Activated T-helper 2 cell treated with anti-CD3 and anti-CD28 coated beads, Interferon-gamma antibody, Interleukin-2, Interleukin-4, amounts not matched to agents 10 μg/mL and 5 μg/mL and 100 μg/mL, durations not matched to agents 14 hours and 24 hours and 36 hours (primary cell): ENCODE data around the gene ZNF22. TPM values are rescaled to one million over a fixed set of nuclear protein-coding genes. Genes with fewer than 3 reads are reported as not detected.

Source experiments
- DNase-seq: peaks from one replicate; pipeline ENCODE4 v3.0.0; 2021; ENCODE audit warnings: low spot score
- H3K27ac Mint-ChIP-seq: one replicate; pipeline ENCODE4 v1.8.0; 2021; ENCODE audit warnings: mixed read lengths
- H3K27me3 Mint-ChIP-seq: one replicate; pipeline ENCODE4 v1.8.0; 2021; ENCODE audit warnings: low read depth, mixed read lengths
- H3K36me3 Mint-ChIP-seq: one replicate; pipeline ENCODE4 v1.8.0; 2021; ENCODE audit warnings: low read depth, mixed read lengths
- H3K4me1 Mint-ChIP-seq: one replicate; pipeline ENCODE4 v1.8.0; 2021; ENCODE audit warnings: low read depth, mixed read lengths
- H3K4me3 Mint-ChIP-seq: one replicate; pipeline ENCODE4 v1.8.0; 2021; ENCODE audit warnings: low read depth, mild to moderate bottlenecking, moderate library complexity, mixed read lengths
- H3K9me3 Mint-ChIP-seq: one replicate; pipeline ENCODE4 v1.8.0; 2021; ENCODE audit warnings: mixed read lengths
- intact Hi-C: fragments of 100-400 bp; cut with micrococcal nuclease; formaldehyde crosslinking; loops from one replicate; pipeline ENCODE4 v1.15.1; 2023
- total RNA-seq: library from RNA; stranded (reverse); gene quantifications from 2 replicates; pipeline ENCODE4 v1.2.3, GENCODE V29; 2022

Gene ZNF22
- total RNA-seq, 1 donor from 2014 or later: 25.6 TPM

DNA sequence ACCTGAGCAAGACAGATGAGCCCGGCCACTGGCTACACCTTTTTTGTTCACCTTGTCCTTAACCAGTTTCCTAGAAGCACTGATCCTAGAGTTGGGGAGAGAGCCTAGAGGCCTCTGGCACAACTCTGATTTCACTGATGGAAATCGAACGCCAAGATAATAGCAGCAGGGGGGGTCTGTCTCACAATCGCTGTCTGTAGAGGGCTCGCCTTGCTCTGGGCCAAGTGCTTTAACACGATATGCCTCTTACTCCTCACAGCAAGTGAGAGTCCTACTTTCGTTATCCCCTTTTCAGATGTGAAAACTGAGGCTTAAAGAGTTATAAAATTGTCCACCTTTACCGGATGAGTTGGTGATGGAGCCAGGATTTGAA is 40.6 kb upstream of the ZNF22 start:
- intact Hi-C loops: no loop called here
- no peaks in the 10 kb centered on the region for H3K27me3 Mint-ChIP-seq
- peaks cover 7% of the 10 kb centered on the region for H3K36me3 Mint-ChIP-seq
- H3K4me3 Mint-ChIP-seq: peak overlapping the region; percentile 61
- no peaks in the 10 kb centered on the region for H3K9me3 Mint-ChIP-seq
- peak; percentile 4 for DNase-seq
- H3K4me1 Mint-ChIP-seq: peaks cover 13% of the 10 kb centered on the region
- H3K27ac Mint-ChIP-seq: no peak overlapping the region

DNA sequence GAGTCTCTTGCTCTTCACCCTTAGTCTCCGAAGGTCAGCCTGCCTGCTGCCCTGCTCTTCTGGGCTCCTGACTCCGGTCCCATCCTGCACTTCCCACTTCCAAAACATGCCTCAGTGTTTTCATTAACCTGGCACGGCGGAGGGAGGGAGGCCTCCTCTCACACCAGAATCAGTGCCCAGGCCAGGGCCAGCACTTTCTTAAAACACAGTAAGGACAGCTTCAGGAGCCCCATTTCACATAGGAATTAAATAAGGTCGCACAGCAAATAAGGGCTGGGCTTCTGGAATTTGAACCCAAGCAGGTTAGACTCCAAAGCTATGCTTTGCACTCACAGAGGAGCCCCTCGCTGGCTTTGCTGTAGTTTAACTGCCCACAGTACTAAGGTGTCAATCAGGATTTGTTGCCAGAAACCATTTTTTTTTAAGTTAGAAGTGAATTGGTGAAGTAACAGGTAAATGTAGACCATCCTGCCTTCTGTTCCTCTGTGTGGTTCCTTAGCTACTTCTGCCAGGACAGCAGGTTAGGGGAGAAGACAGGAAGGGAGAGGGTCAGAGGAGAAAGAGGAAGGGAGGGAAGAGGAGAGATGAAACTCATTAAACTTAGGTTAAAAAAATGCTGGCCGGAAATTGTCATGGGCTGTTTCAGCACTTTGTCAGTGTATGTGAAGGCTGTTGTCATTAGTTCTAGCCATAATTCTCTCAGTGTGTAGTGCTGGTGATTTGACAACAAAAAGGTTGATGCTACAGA is 40.1 kb upstream of the ZNF22 start:
- no peak overlapping the region for H3K27ac Mint-ChIP-seq
- intact Hi-C loops: no loop called here
- H3K4me3 Mint-ChIP-seq: peak overlapping the region; percentile 41

DNA sequence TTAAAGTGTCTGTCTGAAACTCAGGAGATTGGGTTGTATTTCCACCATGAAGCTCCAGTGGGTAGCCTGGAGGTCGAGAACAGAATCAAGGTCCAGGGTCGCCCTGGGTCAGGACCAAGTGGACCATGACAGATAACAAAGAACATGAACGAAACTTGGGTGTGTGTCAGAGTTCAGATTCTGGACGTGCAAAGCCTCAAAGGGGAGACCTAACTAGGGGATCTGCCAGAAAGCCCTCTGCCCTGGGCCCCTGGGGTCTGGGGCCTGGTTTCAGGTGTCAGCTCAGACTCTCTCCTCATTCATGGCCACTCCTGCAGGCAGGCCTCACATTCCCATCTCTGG is 39.5 kb upstream of the ZNF22 start:
- intact Hi-C loops: no loop called here
- H3K27ac Mint-ChIP-seq: no peak overlapping the region
- DNase-seq: no peak
- peaks cover 2% of the 10 kb centered on the region for H3K36me3 Mint-ChIP-seq
- no peaks in the 10 kb centered on the region for H3K27me3 Mint-ChIP-seq
- H3K4me3 Mint-ChIP-seq: peak overlapping the region; percentile 2
- H3K9me3 Mint-ChIP-seq: no peaks in the 10 kb centered on the region
- H3K4me1 Mint-ChIP-seq: peaks cover 20% of the 10 kb centered on the region

More for the DNA sequence above, 40.1 kb upstream of the ZNF22 start:
- Mint-ChIP-seq H3K9me3 (no peaks in the 10 kb centered on the region), H3K27me3 (no peaks in the 10 kb centered on the region), H3K4me1 (peaks cover 15% of the 10 kb centered on the region), H3K36me3 (peaks cover 7% of the 10 kb centered on the region)
- no peak for DNase-seq

DNA sequence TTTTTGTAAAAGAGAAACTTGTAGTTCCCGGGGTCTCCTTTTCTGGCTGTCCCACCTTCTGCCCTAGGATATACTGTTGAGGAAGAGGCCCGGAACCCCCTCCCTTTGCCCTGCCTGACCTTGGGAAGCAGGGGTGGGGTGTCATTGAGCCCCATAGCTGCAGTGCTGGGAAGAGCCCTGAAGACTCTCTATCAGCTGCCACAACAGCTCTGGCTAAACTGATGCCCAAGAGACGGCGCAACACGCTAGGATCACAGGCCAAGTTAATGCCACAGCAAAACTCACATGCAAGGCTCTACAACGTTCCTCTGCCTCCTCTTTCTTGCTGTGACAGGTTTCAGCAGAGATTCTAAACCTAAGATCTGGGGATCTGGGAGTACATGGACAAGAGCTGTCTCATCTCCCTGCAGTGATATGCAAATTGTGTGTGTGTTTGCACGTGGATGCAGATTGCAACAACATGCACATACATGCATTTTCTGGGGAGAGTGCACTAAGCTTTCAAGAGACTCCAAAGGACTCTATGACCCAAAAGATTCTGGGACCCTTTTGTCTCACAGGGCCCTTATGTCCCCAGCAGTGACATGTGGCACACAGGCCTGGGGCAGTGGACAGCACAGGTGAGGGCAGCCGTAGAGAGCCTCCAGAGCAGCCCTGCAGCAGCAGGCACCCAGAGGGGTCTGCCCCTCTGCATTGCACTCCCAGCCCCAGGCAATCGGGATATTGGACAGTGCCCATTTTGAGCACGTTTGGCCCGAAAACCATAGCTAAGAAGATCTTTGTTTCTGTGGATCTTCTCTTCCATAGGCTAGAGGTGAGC is 38.6 kb upstream of the ZNF22 start:
- no peaks in the 10 kb centered on the region for H3K36me3 Mint-ChIP-seq
- peak; percentile 6 for DNase-seq
- no peak overlapping the region for H3K4me3 Mint-ChIP-seq
- peaks cover 23% of the 10 kb centered on the region for H3K4me1 Mint-ChIP-seq
- no peaks in the 10 kb centered on the region for H3K9me3 Mint-ChIP-seq
- H3K27me3 Mint-ChIP-seq: no peaks in the 10 kb centered on the region
- intact Hi-C loops: no loop called here
- H3K27ac Mint-ChIP-seq: no peak overlapping the region

DNA sequence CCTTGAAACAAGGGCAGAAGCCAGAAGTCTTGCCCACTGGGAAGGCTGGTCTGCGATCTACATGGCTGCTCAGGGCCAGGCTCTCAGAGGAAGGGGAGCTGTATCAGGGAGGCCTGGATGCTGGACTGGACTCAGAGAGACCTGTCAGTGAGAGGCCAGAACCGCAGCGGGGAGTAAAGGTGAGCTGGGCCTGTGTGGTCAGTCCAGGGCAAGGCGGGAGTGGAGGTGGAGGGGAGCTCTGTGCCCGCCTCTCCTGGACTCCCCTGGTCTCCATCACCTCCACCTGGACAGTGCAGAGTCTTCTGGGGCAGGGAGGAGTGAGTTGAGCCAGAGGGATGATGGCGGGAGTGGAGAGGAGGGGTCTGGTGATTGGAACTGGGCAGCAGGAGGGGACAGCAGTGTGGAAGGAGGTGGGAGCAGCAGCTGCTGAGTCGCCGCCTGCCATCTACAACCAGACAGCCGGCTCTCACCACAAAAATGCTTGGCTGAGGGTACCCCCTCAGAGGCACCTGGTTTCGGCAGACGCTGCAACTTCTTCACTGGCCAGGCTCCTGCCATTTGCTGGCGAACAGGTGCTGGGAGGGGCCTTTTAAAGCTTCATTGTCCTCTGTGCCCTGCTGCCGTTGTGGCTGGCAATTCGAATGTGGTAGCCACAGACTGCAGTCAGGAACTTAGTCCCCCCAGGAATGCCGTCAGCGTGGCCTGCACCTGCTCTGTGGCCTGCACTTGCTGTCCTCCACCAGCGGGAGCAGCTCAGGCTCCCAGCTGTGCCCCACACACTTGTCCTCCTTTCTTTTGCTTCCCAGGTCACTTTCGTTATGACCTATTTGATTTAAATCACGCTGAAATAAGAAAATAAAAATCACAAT is 37.6 kb upstream of the ZNF22 start:
- H3K36me3 Mint-ChIP-seq: no peaks in the 10 kb centered on the region
- peaks cover 30% of the 10 kb centered on the region for H3K4me1 Mint-ChIP-seq
- no peak overlapping the region for H3K27ac Mint-ChIP-seq
- H3K27me3 Mint-ChIP-seq: no peaks in the 10 kb centered on the region
- H3K4me3 Mint-ChIP-seq: no peak overlapping the region
- peak; percentile 5 for DNase-seq
- intact Hi-C loops: no loop called here
- no peaks in the 10 kb centered on the region for H3K9me3 Mint-ChIP-seq

DNA sequence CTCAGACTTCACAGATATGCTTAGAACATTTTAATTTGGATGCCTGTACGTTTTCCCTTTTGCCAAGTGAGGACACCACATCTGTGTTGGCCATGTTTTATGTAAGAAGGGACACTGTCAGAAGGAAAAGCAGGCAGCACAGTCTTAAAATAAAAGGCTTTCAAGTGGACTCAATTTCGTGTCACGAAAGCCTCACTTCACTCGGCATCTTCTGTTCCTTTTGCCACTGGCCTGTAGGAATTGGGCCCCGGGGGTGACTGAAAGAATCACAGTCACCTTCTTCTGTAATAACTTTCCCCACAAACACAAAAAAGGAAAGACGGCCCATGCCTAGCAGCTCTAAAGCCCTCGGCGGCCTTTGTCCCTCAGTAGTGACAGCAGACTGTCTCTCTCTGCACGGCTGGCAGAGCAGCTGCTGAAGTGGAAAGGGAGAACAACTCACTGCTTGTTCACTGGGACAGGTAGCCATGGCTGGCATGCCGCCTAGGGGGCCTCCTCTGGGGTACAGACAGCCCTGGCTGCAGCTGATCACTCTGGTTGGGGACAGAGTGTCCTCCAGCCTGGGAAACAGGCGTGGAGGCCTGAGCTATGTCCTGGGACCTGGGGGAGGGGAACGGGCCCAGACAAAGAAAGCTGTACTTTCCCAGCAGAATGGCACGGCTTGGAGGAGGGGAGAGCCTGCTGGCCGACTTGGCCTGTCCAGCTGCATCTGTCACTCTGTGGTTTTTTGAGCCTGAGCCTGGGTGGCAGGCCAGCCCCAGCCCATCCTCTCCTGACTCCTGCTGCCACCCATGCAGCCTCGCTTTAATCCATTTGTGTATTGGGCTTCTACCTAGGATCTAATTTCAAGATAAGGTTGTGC is 36.7 kb upstream of the ZNF22 start:
- Mint-ChIP-seq H3K27me3 (no peaks in the 10 kb centered on the region), H3K27ac (no peak overlapping the region), H3K36me3 (no peaks in the 10 kb centered on the region), H3K4me3 (no peak overlapping the region), H3K9me3 (no peaks in the 10 kb centered on the region), H3K4me1 (peaks cover 31% of the 10 kb centered on the region)
- no peak for DNase-seq
- intact Hi-C loops: no loop called here

DNA sequence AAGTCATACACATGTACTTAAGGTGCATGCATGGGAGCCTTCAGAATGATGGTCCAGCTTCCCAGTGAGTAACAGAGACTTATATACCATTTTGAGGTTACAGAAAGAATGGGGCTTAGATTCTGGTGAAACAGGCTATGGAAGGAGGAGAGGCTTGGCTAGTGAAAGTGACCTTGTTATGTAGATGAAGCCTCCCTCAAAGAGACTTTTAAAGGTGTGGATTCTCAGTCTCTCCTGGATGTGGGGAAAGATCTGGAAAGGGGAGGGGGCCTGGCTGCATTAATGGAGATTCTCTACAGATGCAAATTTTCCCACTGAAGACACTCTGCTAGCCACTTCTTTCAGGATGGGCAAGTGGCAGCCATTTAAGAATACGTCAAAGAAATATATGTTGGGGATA is 35.6 kb upstream of the ZNF22 start:
- Mint-ChIP-seq H3K27me3 (no peaks in the 10 kb centered on the region), H3K27ac (no peak overlapping the region), H3K4me1 (peaks cover 32% of the 10 kb centered on the region), H3K9me3 (no peaks in the 10 kb centered on the region), H3K36me3 (no peaks in the 10 kb centered on the region), H3K4me3 (no peak overlapping the region)
- no peak for DNase-seq
- intact Hi-C loops: no loop called here

DNA sequence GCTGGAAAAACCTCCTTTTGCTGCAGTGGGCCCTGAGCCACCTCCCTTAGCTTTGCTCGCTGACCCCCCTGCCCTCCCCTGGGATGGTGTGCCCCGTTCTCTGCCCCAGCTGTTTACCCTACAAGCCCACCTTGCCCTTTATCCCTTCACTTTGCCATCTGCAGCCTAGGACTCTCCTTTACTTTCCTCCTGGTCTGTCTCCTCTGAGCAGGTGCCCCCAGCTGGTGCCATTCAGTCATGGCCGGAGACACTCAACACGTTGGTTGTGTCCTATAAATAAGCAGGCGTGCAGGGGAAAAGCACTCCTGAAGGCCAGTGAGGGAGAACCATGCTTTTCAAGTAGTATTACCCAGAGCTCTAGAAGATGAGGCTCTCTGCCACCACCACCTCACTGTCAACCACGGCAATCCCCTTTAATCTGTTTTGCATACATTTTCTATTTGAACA is 35.0 kb upstream of the ZNF22 start:
- Mint-ChIP-seq H3K36me3 (no peaks in the 10 kb centered on the region), H3K4me3 (no peak overlapping the region), H3K4me1 (peaks cover 32% of the 10 kb centered on the region), H3K27me3 (no peaks in the 10 kb centered on the region), H3K9me3 (no peaks in the 10 kb centered on the region), H3K27ac (peak overlapping the region; percentile 32)
- no peak for DNase-seq
- intact Hi-C loops: no loop called here

DNA sequence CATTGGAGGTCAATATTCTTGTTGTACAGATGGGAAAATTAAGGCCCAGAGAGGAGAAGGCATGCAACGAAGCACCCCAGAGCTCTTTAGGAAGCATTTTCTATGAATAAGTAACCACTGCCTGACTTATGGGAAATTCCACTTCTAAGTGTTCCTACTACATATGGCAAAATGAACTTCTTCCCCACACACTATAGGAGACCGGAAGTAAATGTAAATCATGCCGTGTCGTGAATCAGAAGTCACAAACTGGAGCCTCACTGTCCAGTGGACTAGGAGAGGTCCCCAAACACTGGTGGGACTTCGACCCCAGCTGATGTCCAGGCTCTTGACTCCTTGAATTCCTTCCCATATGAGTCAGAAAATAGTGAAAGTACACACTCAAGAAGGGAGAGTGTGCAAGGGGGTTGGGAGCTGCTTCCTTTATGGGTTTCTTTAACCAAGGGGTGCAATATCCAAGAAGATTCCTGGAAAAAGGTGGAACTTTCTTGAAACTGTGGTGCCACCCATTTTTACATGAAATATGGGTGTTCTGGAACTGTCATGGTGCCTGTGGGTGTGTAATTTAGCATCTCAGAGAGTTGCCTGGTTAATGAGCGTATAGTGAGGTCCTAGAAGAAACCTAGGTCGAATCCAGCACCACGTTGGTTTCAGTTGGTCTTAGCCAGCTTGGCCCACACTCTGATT is 34.5 kb upstream of the ZNF22 start:
- peaks cover 32% of the 10 kb centered on the region for H3K4me1 Mint-ChIP-seq
- peak overlapping the region; percentile 32 for H3K27ac Mint-ChIP-seq
- intact Hi-C loops: no loop called here
- DNase-seq: no peak
- H3K9me3 Mint-ChIP-seq: no peaks in the 10 kb centered on the region
- H3K27me3 Mint-ChIP-seq: no peaks in the 10 kb centered on the region
- H3K36me3 Mint-ChIP-seq: no peaks in the 10 kb centered on the region
- H3K4me3 Mint-ChIP-seq: no peak overlapping the region

DNA sequence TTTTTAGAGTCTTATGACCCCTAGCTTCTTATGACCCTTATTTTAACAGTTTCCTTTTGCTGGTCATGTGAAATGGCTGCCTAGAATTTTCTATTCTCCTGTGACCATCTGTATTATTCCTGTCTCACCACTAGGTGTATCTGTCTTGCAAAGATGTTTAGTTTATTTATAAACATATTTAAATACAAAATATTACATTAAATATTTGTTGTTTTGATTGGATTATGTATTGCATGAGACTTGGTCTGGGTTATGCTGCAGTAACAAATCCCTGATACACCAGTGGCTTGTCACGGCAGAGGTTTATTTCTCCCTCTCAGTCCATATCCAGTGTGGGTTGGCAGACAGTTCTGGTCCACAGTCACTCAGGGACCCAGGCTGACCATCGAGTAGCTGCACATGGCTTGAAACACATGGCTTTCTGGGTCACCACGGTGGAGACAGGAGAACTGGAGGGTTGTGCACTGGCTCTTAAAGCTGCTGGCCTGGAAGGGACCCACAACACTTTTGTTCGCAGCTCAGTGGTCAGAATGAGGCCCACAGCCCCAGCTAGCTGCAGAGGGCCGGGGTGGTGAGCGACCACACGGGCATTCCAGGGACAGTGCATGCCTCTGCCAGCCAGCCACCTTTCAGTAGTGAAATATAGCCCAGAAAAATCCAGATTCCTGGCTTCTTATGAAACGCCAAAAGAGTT is 33.8 kb upstream of the ZNF22 start:
- no peak for DNase-seq
- intact Hi-C loops: no loop called here
- H3K4me1 Mint-ChIP-seq: peaks cover 32% of the 10 kb centered on the region

DNA sequence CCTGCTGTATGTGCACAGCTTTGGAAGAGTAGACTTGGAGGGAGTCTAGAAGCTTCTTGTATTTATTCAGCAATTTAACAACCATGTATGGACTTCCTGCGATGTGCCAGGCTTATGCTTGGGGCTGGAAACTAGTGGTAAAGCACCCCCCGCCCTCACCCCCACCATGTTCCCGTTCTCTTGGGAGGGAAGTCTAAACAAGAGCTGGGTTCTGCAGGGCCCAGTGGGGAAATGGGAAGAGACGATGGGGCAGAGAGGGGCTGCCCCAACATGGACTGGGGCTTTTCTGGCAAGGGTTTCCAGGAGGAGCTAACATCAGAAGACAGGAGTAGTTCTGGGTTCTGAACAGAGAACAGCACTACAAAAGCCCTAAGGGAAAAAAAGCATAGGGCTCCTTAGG is 33.1 kb upstream of the ZNF22 start:
- intact Hi-C loops: no loop called here

More for the DNA sequence above, 33.8 kb upstream of the ZNF22 start:
- H3K27ac Mint-ChIP-seq: no peak overlapping the region
- no peak overlapping the region for H3K4me3 Mint-ChIP-seq
- no peaks in the 10 kb centered on the region for H3K36me3 Mint-ChIP-seq
- no peaks in the 10 kb centered on the region for H3K9me3 Mint-ChIP-seq
- H3K27me3 Mint-ChIP-seq: no peaks in the 10 kb centered on the region

More for the DNA sequence above, 33.1 kb upstream of the ZNF22 start:
- Mint-ChIP-seq H3K4me1 (peaks cover 32% of the 10 kb centered on the region), H3K4me3 (no peak overlapping the region), H3K27me3 (no peaks in the 10 kb centered on the region), H3K36me3 (no peaks in the 10 kb centered on the region), H3K9me3 (no peaks in the 10 kb centered on the region), H3K27ac (no peak overlapping the region)
- no peak for DNase-seq
